GM12864 (cell line): ENCODE data around the gene KCNN3.

Experiments used
- DNase-seq: peaks from one replicate; pipeline ENCODE4 v3.0.0-alpha.2; 2011; ENCODE audit warnings: low read depth
- H3K4me3 ChIP-seq: 2 replicates; pipeline ENCODE4 v1.5.1; 2011; ENCODE audit warnings: mild to moderate bottlenecking, low read depth, low read length, control low read depth
- CTCF ChIP-seq: IDR thresholded peaks from 2 replicates; pipeline ENCODE4 v1.5.1; 2011; ENCODE audit warnings: low read depth, mild to moderate bottlenecking, moderate library complexity, low read length, control low read depth, inconsistent platforms; ENCODE audit errors: missing control alignments

KCNN3 gene

GRCh38 chr1:154703170-154703569 lies 166.9 kb downstream of the KCNN3 start:
- TF ChIP-seq CTCF, result no peak
- no peak overlapping the region for H3K4me3 ChIP-seq
- no peak for DNase-seq

- H3K4me3 ChIP-seq, result no peak overlapping the region
- DNase-seq, result no peak
- TF ChIP-seq CTCF, result no peak
These were observed 171.6 kb downstream of the KCNN3 start for GRCh38 chr1:154698320-154699096.

- H3K4me3 ChIP-seq, result no peak overlapping the region
- no peak for TF ChIP-seq CTCF
- no peak for DNase-seq
These were observed 172.4 kb downstream of the KCNN3 start for GRCh38 chr1:154697710-154698109.

- no peak overlapping the region for H3K4me3 ChIP-seq
- DNase-seq, result no peak
- TF ChIP-seq CTCF, result no peak
These were observed 173.6 kb downstream of the KCNN3 start for GRCh38 chr1:154696456-154696855.

- no peak for DNase-seq
- no peak overlapping the region for H3K4me3 ChIP-seq
- TF ChIP-seq CTCF, result no peak
These were observed 174.1 kb downstream of the KCNN3 start for GRCh38 chr1:154695985-154696384.

GRCh38 chr1:154694995-154695394 lies 175.1 kb downstream of the KCNN3 start:
- TF ChIP-seq CTCF, result no peak
- no peak for DNase-seq
- no peak overlapping the region for H3K4me3 ChIP-seq

- no peak for TF ChIP-seq CTCF
- no peak overlapping the region for H3K4me3 ChIP-seq
- DNase-seq, result no peak
These were observed 181.0 kb downstream of the KCNN3 start for GRCh38 chr1:154689083-154689482.
